ENCODE results near the gene ARHGEF26.

Gene ARHGEF26

GRCh38 chr3:154254527-154254926 lies 133.3 kb downstream of the ARHGEF26 start:
- ATAC-seq = no peak

GRCh38 chr3:154273381-154273780 lies 152.2 kb downstream of the ARHGEF26 start:
- DNase-seq (no peak), ATAC-seq (no peak)

More at GRCh38 chr3:154254527-154254926, 133.3 kb downstream of the ARHGEF26 start:
- DNase-seq = no peak

- no peak for ATAC-seq
- DNase-seq = no peak
Observed at GRCh38 chr3:154274348-154274747, 153.2 kb downstream of the ARHGEF26 start.

- ATAC-seq (no peak), DNase-seq (no peak)
Observed at GRCh38 chr3:154275292-154275691, 154.1 kb downstream of the ARHGEF26 start.

- ATAC-seq (no peak), DNase-seq (no peak)
Observed at GRCh38 chr3:154275965-154276364, 154.8 kb downstream of the ARHGEF26 start.

GRCh38 chr3:154280161-154280560 lies 159.0 kb downstream of the ARHGEF26 start:
- DNase-seq (no peak), ATAC-seq (no peak)

GRCh38 chr3:154285221-154285620 lies 164.0 kb downstream of the ARHGEF26 start:
- no peak for DNase-seq
- ATAC-seq = no peak

- ATAC-seq (no peak), DNase-seq (no peak)
Observed at GRCh38 chr3:154290187-154290586, 169.0 kb downstream of the ARHGEF26 start.

GRCh38 chr3:154294016-154294415 lies 172.8 kb downstream of the ARHGEF26 start:
- DNase-seq (no peak), ATAC-seq (no peak)

GRCh38 chr3:154301561-154301960 lies 180.4 kb downstream of the ARHGEF26 start:
- ATAC-seq (no peak), DNase-seq (no peak)

GRCh38 chr3:154304116-154304786 lies 183.1 kb downstream of the ARHGEF26 start:
- DNase-seq (no peak), ATAC-seq (no peak)

- ATAC-seq (no peak), DNase-seq (no peak)
Observed at GRCh38 chr3:154304936-154305335, 183.7 kb downstream of the ARHGEF26 start.

GRCh38 chr3:154307363-154307762 lies 186.2 kb downstream of the ARHGEF26 start:
- no peak for DNase-seq
- no peak for ATAC-seq
